ENCODE measurements around the gene POU3F2. TPM values are rescaled to one million over a fixed set of nuclear protein-coding genes. Genes with fewer than 3 reads are reported as not detected.

Gene POU3F2
- total and polyA plus RNA-seq, 9 of the 15 experiments (the other 6 are each of a cell fraction or from before 2014, with no cell fraction given): 0.08 to 0.46 (median 0.36) TPM

GRCh38 chr6:98828211-98828788 lies 6.1 kb upstream of the POU3F2 start (continued):
- TF ChIP-seq ZNF609 (CRISPR knock-in tag; IDR thresholded peaks at IDR 0.05; ENCODE audit: borderline replicate concordance): no peak

GRCh38 chr6:98828941-98829411 lies 5.4 kb upstream of the POU3F2 start:
- Histone ChIP-seq H3K9me3 (replicated peaks; ENCODE audit: control insufficient read depth, insufficient read depth, low read depth, low read length) (peaks cover 6% of the 10 kb centered on the region; the same call in 1 of the 2 replicates), H3K4me3 (no peak overlapping the region), H3K9me1 (ENCODE audit: control insufficient read depth, insufficient read depth, low read length) (no peaks in the 10 kb centered on the region), H3K4me2 (ENCODE audit: insufficient read depth, low read length) (0 out of 2 replicates have a peak overlapping the region, but pooled peaks have one; percentile 22), H3K36me3 (ENCODE audit: control insufficient read depth, insufficient read depth, low read length) (no peaks in the 10 kb centered on the region), H2AFZ (ENCODE audit: low read depth, low read length) (0 out of 2 replicates have a peak overlapping the region, but pooled peaks have one; percentile 61), H3K9ac (ENCODE audit: insufficient read depth in 1 of 2, low read depth in 2 of 2, low read length in 2 of 2) (no peak overlapping the region), H4K20me1 (replicated peaks; ENCODE audit: control insufficient read depth, insufficient read depth, low read length) (no peaks in the 10 kb centered on the region), H3K27me3 (ENCODE audit: control insufficient read depth in 2 of 2, insufficient read depth in 2 of 2, low read length in 2 of 2) (peaks cover 23 to 36% of the 10 kb centered on the region in 2 experiments), H3K79me2 (ENCODE audit: control insufficient read depth, insufficient read depth, low read length) (no peaks in the 10 kb centered on the region), H3K27ac (ENCODE audit: extremely low read depth, low read depth, low read length) (no peak overlapping the region), H3K4me1 (replicated peaks in 1 of 2; ENCODE audit: control insufficient read depth in 2 of 2, insufficient read depth in 2 of 2, low read length in 2 of 2) (peaks cover 0 to 41% of the 10 kb centered on the region in 2 experiments; a peak in 3 of 5 replicates)
- 41% methylated on average over 14 of the region's 14 CpGs for WGBS (ENCODE audit: insufficient coverage, low coverage, missing lambda C conversion rate)
- DNase-seq (ENCODE audit: extremely low read depth in 1 of 4, low spot score in 3 of 4): no peak
- ChIA-PET CTCF (ENCODE audit: low intra/inter-chr PET ratio) (no interaction called here), POLR2A (interaction anchor here (0.6 to 1.7 kb wide), 2 partner anchors 9 to 50 kb away, joined by 3 to 4 read pairs; no protein-coding TSS in a partner anchor)
- BruUV-seq (replicated peaks): no TSS peak
- FAIRE-seq: no peak
- in situ Hi-C loops (cut with MboI) (no loop called here), intact Hi-C loops (cut with micrococcal nuclease) (no loop called here)
- TF ChIP-seq PATZ1 (CRISPR knock-in tag; IDR thresholded peaks at IDR 0.05; ENCODE audit: borderline replicate concordance) (no peak), NRF1 (conservative IDR thresholded peaks at IDR 0.05 in 1 of 2, IDR thresholded peaks at IDR 0.05 in 1 of 2) (peak; percentile 36 to 51; a peak in 2 of 4 replicates), ZNF263 (CRISPR knock-in tag; IDR thresholded peaks at IDR 0.05; ENCODE audit: borderline replicate concordance) (0 out of 2 replicates have a peak, but pooled peaks have one; percentile 17), SNRNP70 (optimal IDR thresholded peaks at IDR 0.05; ENCODE audit: low read depth, low read length) (no peak), MEF2A (IDR thresholded peaks at IDR 0.05; ENCODE audit: control insufficient read depth, low read depth, low read length) (no peak)
- peak; percentile 47 for ATAC-seq
